Activated CD4-positive, alpha-beta T cell treated with anti-CD3 and anti-CD28 coated beads for 48 hours (primary cell): Measurements from ENCODE around the gene SHH.
"Not testable (repeated sequence)": the region's sequence is repeated elsewhere in the genome, so short reads cannot be mapped to it uniquely, and the experiment has no call there.

Experiments used
- DNase-seq: peaks from one replicate; pipeline ENCODE4 v3.0.0-alpha.2; 2020

SHH gene

GRCh38 chr7:155842496-155843265 lies 30.4 kb upstream of the SHH start:
- no peak for DNase-seq

GRCh38 chr7:155840909-155841308 lies 28.6 kb upstream of the SHH start:
- no peak for DNase-seq

GRCh38 chr7:155840262-155840885 lies 28.1 kb upstream of the SHH start:
- DNase-seq: no peak

GRCh38 chr7:155839461-155839860 lies 27.2 kb upstream of the SHH start:
- no peak for DNase-seq

GRCh38 chr7:155838312-155838711 lies 26.0 kb upstream of the SHH start:
- not testable (repeated sequence) for DNase-seq

GRCh38 chr7:155837126-155837479 lies 24.8 kb upstream of the SHH start:
- no peak for DNase-seq

- no peak for DNase-seq
These were observed 24.2 kb upstream of the SHH start for GRCh38 chr7:155836216-155837125.

- no peak for DNase-seq
These were observed 23.4 kb upstream of the SHH start for GRCh38 chr7:155835446-155836215.

GRCh38 chr7:155834486-155835048 lies 22.3 kb upstream of the SHH start:
- DNase-seq: no peak

GRCh38 chr7:155833651-155834050 lies 21.4 kb upstream of the SHH start:
- no peak for DNase-seq

GRCh38 chr7:155832581-155832981 lies 20.3 kb upstream of the SHH start:
- no peak for DNase-seq

GRCh38 chr7:155831807-155832524 lies 19.7 kb upstream of the SHH start:
- no peak for DNase-seq

GRCh38 chr7:155830961-155831806 lies 18.9 kb upstream of the SHH start:
- no peak for DNase-seq

GRCh38 chr7:155829796-155830470 lies 17.7 kb upstream of the SHH start:
- no peak for DNase-seq

GRCh38 chr7:155825336-155825735 lies 13.1 kb upstream of the SHH start:
- no peak for DNase-seq

- no peak for DNase-seq
These were observed 12.1 kb upstream of the SHH start for GRCh38 chr7:155824227-155824886.

- DNase-seq: no peak
These were observed 9.6 kb upstream of the SHH start for GRCh38 chr7:155821851-155822250.

- no peak for DNase-seq
These were observed 8.5 kb upstream of the SHH start for GRCh38 chr7:155820788-155821187.

GRCh38 chr7:155820246-155820645 lies 8.0 kb upstream of the SHH start:
- DNase-seq: no peak

GRCh38 chr7:155819186-155819585 lies 6.9 kb upstream of the SHH start:
- no peak for DNase-seq
